SK-N-MC (cell line): ENCODE data around the gene SCGB1C1.

Experiments
- DNase-seq: peaks from one replicate; pipeline ENCODE4 v3.0.0-alpha.2; 2011; ENCODE audit warnings: low read depth, low spot score
- H3K27ac ChIP-seq: fragments of 200-600 bp; sonication (generic); 2 replicates; pipeline ENCODE4 v1.5.1; 2016; ENCODE audit warnings: mixed run types
- H3K36me3 ChIP-seq: fragments of 200-600 bp; sonication (generic); 2 replicates; pipeline ENCODE4 v1.6.1; 2017; ENCODE audit warnings: antibody characterized with exemption, low read length, mixed read lengths; ENCODE audit not compliant: insufficient read depth
- H3K4me3 ChIP-seq: fragments of 200-600 bp; sonication (generic); 2 replicates; pipeline ENCODE4 v1.5.1; 2016
- H3K9ac ChIP-seq: fragments of 200-600 bp; sonication (generic); 2 replicates; pipeline ENCODE4 v1.8.0; 2017; ENCODE audit warnings: mixed run types, mixed read lengths; ENCODE audit not compliant: insufficient read length
- H3K9me3 ChIP-seq: fragments of 200-600 bp; sonication (generic); 2 replicates; pipeline ENCODE4 v1.6.1; 2017; ENCODE audit warnings: low read depth, mild to moderate bottlenecking, antibody characterized with exemption, low read length, moderate library complexity, mixed read lengths
- EZH2 ChIP-seq: fragments of 200-600 bp; sonication (generic); IDR thresholded peaks from one replicate; pipeline ENCODE4 v1.6.1; 2017; ENCODE audit warnings: antibody characterized with exemption
- FOXP2 ChIP-seq: optimal IDR thresholded peaks from 2 replicates; pipeline ENCODE3; 2011; ENCODE audit warnings: mild to moderate bottlenecking, moderate library complexity; ENCODE audit not compliant: insufficient read depth; ENCODE audit errors: extremely low read length, control extremely low read depth
- POLR2AphosphoS5 ChIP-seq: IDR thresholded peaks from 2 replicates; pipeline ENCODE4 v1.6.1; 2012; ENCODE audit warnings: mild to moderate bottlenecking, low read depth, low read length, borderline replicate concordance

Gene SCGB1C1

GRCh38 chr11:223026-223789, 30.3 kb downstream of the SCGB1C1 start:
- no peak for TF ChIP-seq EZH2
- TF ChIP-seq POLR2AphosphoS5 = no peak
- TF ChIP-seq FOXP2 = no peak
- no peak overlapping the region for H3K4me3 ChIP-seq
- DNase-seq = no peak
- no peak overlapping the region for H3K9ac ChIP-seq
- H3K36me3 ChIP-seq = no peaks in the 10 kb centered on the region
- H3K27ac ChIP-seq = no peak overlapping the region
- no peaks in the 10 kb centered on the region for H3K9me3 ChIP-seq

- TF ChIP-seq EZH2 = no peak
- TF ChIP-seq FOXP2 = no peak
- TF ChIP-seq POLR2AphosphoS5 = no peak
- Histone ChIP-seq H3K36me3 (no peaks in the 10 kb centered on the region), H3K4me3 (no peak overlapping the region), H3K9me3 (no peaks in the 10 kb centered on the region), H3K27ac (no peak overlapping the region), H3K9ac (no peak overlapping the region)
- no peak for DNase-seq
Measured at GRCh38 chr11:223884-224283, 31.0 kb downstream of the SCGB1C1 start.

DNA sequence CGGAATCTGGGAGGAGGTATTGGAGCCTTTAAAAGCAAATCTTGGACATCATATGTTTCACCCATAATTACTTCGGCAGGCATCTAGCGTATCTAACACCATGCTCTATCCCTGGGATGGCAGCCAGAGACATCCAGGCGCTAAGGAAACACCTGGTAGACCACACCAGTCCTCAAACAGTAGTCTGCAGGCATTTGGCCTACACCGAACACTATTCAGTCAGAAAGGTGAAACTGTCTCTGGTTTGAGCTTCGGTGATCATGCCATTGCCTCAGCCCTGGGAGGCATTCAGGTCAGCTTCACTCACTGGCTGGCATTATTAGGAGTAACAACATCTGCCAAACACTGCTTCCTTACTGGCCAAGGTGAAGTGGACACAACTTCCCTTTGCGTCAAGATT, 31.5 kb downstream of the SCGB1C1 start:
- no peak overlapping the region for H3K27ac ChIP-seq
- H3K4me3 ChIP-seq = no peak overlapping the region
- H3K9ac ChIP-seq = no peak overlapping the region
- DNase-seq = no peak
- H3K9me3 ChIP-seq = no peaks in the 10 kb centered on the region
- H3K36me3 ChIP-seq = no peaks in the 10 kb centered on the region
- TF ChIP-seq EZH2 (no peak), POLR2AphosphoS5 (no peak), FOXP2 (no peak)

DNA sequence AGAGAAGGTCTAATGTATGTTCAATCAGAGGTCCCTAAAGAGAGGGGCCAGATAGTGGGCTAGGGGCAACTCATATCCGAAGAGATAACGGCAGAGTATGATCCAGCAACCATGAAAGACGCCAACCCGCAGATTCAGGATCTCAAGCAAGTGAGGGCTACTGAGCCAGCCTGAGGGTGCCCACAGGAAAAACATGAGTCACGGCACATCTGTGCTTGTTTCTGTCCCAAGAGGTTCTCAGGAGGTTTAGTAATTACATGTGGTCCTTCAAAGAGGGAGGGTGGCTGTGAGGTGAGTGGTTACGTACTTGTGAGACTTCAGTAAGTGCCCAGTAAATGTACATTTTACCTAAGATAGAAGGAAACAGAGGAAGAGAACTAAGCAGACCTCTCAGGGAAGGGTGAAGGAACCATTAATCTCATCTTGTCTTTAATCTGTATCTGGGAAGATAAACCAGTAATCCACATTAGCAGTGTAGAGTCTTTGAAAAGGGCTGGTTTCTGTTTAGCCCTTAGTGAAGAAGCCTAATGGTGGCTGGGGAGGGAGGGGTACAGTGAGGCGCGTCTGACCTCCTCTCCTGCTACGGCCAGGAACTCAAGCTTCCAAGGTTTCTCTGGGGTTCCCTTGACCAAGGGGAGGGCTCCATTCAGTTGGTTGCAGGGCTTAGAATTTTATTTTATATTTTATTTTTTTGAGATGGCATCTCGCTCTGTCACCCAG, 33.0 kb downstream of the SCGB1C1 start:
- TF ChIP-seq FOXP2 (no peak), POLR2AphosphoS5 (no peak), EZH2 (no peak)
- no peaks in the 10 kb centered on the region for H3K36me3 ChIP-seq
- H3K4me3 ChIP-seq = no peak overlapping the region
- no peak overlapping the region for H3K27ac ChIP-seq
- H3K9ac ChIP-seq = no peak overlapping the region
- DNase-seq = no peak
- no peaks in the 10 kb centered on the region for H3K9me3 ChIP-seq

DNA sequence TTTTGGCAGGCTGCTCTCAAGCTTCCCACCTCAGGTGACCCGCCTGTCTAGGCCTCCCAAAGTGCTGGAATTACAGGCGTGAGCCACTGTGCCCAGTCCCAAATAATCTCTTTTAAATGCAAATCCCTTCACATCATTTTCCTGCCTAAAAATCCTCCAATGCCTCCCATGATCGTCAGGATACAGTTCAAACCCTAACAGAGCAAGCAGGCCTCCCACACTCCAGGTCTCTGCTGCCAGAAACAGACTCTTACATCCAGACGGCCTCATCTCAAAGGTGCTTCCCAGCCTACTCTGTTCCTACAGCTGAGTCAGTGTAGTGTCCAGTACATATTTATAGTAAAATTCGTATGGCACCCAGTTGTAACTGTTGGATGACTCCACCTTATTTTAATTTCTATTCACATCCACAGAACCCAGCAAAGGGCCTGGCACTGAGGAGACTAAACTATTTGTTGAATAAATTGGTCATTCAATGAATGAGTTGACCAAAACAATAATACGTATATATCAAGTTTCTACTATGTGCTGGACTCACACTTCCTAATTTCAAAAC, 35.0 kb downstream of the SCGB1C1 start:
- Histone ChIP-seq H3K9me3 (no peaks in the 10 kb centered on the region), H3K36me3 (no peaks in the 10 kb centered on the region), H3K27ac (no peak overlapping the region), H3K4me3 (no peak overlapping the region), H3K9ac (no peak overlapping the region)
- no peak for DNase-seq
- TF ChIP-seq EZH2 = no peak
- no peak for TF ChIP-seq FOXP2
- TF ChIP-seq POLR2AphosphoS5 = no peak

DNA sequence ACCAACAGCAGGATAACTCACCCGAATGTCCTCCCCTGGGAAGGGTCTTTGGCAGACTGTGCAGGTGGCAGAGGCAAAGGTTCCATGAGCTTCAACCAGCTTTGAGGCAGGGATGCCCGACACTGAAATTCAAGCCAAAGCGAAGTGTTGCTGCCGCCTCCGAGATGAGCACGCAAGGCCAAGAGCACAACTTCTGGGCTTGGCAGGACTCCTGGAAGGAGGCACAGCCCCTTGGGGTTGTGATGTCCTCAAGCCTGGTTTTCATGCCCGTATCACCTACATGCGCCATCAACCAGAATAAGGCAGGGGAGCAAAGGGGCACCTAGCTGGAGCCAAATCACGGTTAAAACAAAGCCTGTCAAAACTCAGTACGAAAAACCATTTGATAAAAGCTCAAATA, 37.6 kb downstream of the SCGB1C1 start:
- no peaks in the 10 kb centered on the region for H3K9me3 ChIP-seq
- TF ChIP-seq FOXP2 = no peak
- no peak for TF ChIP-seq POLR2AphosphoS5
- TF ChIP-seq EZH2 = no peak
- DNase-seq = no peak
- H3K9ac ChIP-seq = no peak overlapping the region
- H3K36me3 ChIP-seq = no peaks in the 10 kb centered on the region
- no peak overlapping the region for H3K4me3 ChIP-seq
- no peak overlapping the region for H3K27ac ChIP-seq

DNA sequence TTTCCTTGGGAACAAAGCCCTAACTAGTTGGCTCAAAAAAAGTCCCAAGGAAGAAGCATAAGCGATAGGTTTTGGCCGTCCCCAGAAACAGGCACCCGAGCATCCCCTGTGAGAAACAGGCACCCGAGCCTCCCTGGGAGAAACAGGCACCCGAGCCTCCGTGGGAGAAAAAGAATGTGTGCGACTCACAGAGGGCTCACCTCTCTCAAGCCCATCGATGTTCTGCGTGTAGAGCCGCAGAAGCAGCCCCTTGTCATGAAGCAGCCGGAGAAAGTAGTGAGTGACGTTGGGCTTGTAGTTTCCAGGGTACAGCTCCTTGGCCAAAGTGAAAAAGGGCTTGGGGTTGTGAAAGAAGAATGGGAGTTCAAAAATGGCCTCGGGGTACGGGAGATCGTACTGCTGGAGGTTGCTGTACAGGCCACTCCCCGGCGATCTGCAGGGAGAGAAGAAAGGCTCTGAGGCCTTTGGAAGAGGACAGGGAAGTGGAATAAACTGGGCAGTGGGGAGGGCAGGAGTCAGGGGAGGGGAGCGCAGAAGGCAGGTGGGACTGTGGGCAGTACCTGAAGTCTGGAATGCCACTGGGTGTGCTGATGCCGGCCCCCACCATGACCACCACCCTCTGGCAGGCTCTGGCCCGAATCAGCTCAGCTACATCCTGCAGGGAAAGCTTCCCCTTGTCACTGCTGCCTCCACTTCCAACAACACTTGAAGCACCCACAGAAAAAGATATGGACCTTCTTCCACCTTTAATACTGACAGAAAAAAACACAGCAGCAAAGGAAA, 40.1 kb downstream of the SCGB1C1 start:
- TF ChIP-seq POLR2AphosphoS5 (no peak), FOXP2 (no peak), EZH2 (no peak)
- no peak for DNase-seq
- H3K9ac ChIP-seq = no peak overlapping the region
- no peak overlapping the region for H3K27ac ChIP-seq
- H3K9me3 ChIP-seq = no peaks in the 10 kb centered on the region
- no peaks in the 10 kb centered on the region for H3K36me3 ChIP-seq
- no peak overlapping the region for H3K4me3 ChIP-seq

GRCh38 chr11:235180-235579, 42.3 kb downstream of the SCGB1C1 start:
- peaks cover 13% of the 10 kb centered on the region for H3K36me3 ChIP-seq
- TF ChIP-seq EZH2 (no peak), FOXP2 (no peak), POLR2AphosphoS5 (no peak)
- no peak for DNase-seq
- no peak overlapping the region for H3K9ac ChIP-seq
- H3K4me3 ChIP-seq = peak overlapping the region; percentile 91
- H3K9me3 ChIP-seq = no peaks in the 10 kb centered on the region
- H3K27ac ChIP-seq = no peak overlapping the region
